WTC11 (cell line): ENCODE results near the gene CDRT15L2. TPM values are rescaled to one million over a fixed set of nuclear protein-coding genes. Genes with fewer than 3 reads are reported as not detected.

Experiments
- ATAC-seq: fragments of 200-7000 bp; cut with Tn5 transposase; 2 replicates; pipeline ENCODE4 v1.10.0; 2021; ENCODE audit warnings: mild to moderate bottlenecking, moderate library complexity
- CTCF ChIA-PET: fragments of 300-600 bp; sonication (Branson Sonifier 250); formaldehyde crosslinking; loops from one replicate; lab custom pipeline; 2021; ENCODE audit warnings: antibody characterized with exemption; lab: Charles Lee
- POLR2A ChIA-PET: fragments of 350-600 bp; sonication (Branson Sonifier 250); formaldehyde crosslinking; loops from one replicate; lab custom pipeline; 2021; ENCODE audit warnings: antibody characterized with exemption; lab: Charles Lee
- DNase-seq: peaks from one replicate; pipeline ENCODE4 v3.0.0; 2021; ENCODE audit warnings: low spot score
- H3K27ac Mint-ChIP-seq: 2 replicates; pipeline ENCODE4 v1.8.0; 2021; ENCODE audit warnings: mixed read lengths
- H3K27me3 Mint-ChIP-seq: 2 replicates; pipeline ENCODE4 v1.8.0; 2021; ENCODE audit warnings: low read depth, mild to moderate bottlenecking, moderate library complexity, mixed read lengths
- H3K36me3 Mint-ChIP-seq: 2 replicates; pipeline ENCODE4 v1.8.0; 2021; ENCODE audit warnings: mixed read lengths
- H3K4me1 Mint-ChIP-seq: 2 replicates; pipeline ENCODE4 v1.8.0; 2022; ENCODE audit warnings: mixed read lengths
- H3K4me3 Mint-ChIP-seq: 2 replicates; pipeline ENCODE4 v1.8.0; 2021; ENCODE audit warnings: mild to moderate bottlenecking, moderate library complexity, mixed read lengths
- H3K9me3 Mint-ChIP-seq: 2 replicates; pipeline ENCODE4 v1.8.0; 2021; ENCODE audit warnings: mixed read lengths
- ELF4 ChIP-seq: sonication (generic); formaldehyde crosslinking; IDR thresholded peaks from 2 replicates; pipeline ENCODE4 v1.8.1; 2022; ENCODE audit warnings: low read depth, mild to moderate bottlenecking, moderate library complexity, missing genetic modification reagents
- EMX1 ChIP-seq: fragments of 250-450 bp; sonication (Bioruptor Pico); IDR thresholded peaks from 2 replicates; pipeline ENCODE4 v1.8.0; 2021; ENCODE audit warnings: mild to moderate bottlenecking
- ETV6 ChIP-seq: sonication (generic); formaldehyde crosslinking; IDR thresholded peaks from 2 replicates; pipeline ENCODE4 v1.8.1; 2022; ENCODE audit warnings: mild to moderate bottlenecking, missing genetic modification reagents
- FOXJ3 ChIP-seq: sonication (generic); formaldehyde crosslinking; IDR thresholded peaks from 2 replicates; pipeline ENCODE4 v1.9.0; 2021; ENCODE audit warnings: missing genetic modification reagents, mild to moderate bottlenecking, borderline replicate concordance
- HMGA2 ChIP-seq: fragments of 250-450 bp; sonication (Bioruptor Pico); IDR thresholded peaks from 2 replicates; pipeline ENCODE4 v1.4.0; 2021; ENCODE audit warnings: mild to moderate bottlenecking, moderate library complexity
- IRF2 ChIP-seq: sonication (generic); formaldehyde crosslinking; IDR thresholded peaks from 2 replicates; pipeline ENCODE4 v1.8.0; 2022; ENCODE audit warnings: low read depth, missing genetic modification reagents, borderline replicate concordance
- NFATC4 ChIP-seq: fragments of 250-450 bp; sonication (Bioruptor Pico); IDR thresholded peaks from 2 replicates; pipeline ENCODE4 v1.9.0; 2021; ENCODE audit warnings: mild to moderate bottlenecking
- PRRX2 ChIP-seq: fragments of 250-450 bp; sonication (Bioruptor Pico); IDR thresholded peaks from 2 replicates; pipeline ENCODE4 v1.8.0; 2021; ENCODE audit warnings: mild to moderate bottlenecking
- RELA ChIP-seq: sonication (generic); formaldehyde crosslinking; IDR thresholded peaks from 2 replicates; pipeline ENCODE4 v1.8.1; 2022; ENCODE audit warnings: missing genetic modification reagents, mild to moderate bottlenecking, borderline replicate concordance
- TEAD4 ChIP-seq: sonication (generic); formaldehyde crosslinking; IDR thresholded peaks from 2 replicates; pipeline ENCODE4 v1.8.0; 2022; ENCODE audit warnings: mild to moderate bottlenecking, missing genetic modification reagents
- ZMAT4 ChIP-seq: fragments of 250-450 bp; sonication (Bioruptor Pico); IDR thresholded peaks from 2 replicates; pipeline ENCODE4 v1.9.0; 2021; ENCODE audit warnings: mild to moderate bottlenecking
- ZNF219 ChIP-seq: sonication (generic); formaldehyde crosslinking; IDR thresholded peaks from 2 replicates; pipeline ENCODE4 v1.8.0; 2023; ENCODE audit warnings: missing genetic modification reagents, mild to moderate bottlenecking, borderline replicate concordance
- ZNF263 ChIP-seq: sonication (generic); formaldehyde crosslinking; IDR thresholded peaks from 2 replicates; pipeline ENCODE4 v1.8.1; 2022; ENCODE audit warnings: low read depth, mild to moderate bottlenecking, moderate library complexity, missing genetic modification reagents
- ZNF281 ChIP-seq: sonication (generic); formaldehyde crosslinking; IDR thresholded peaks from 2 replicates; pipeline ENCODE4 v1.8.0; 2023; ENCODE audit warnings: mild to moderate bottlenecking, missing genetic modification reagents
- ZNF671 ChIP-seq: fragments of 250-450 bp; sonication (Bioruptor Pico); IDR thresholded peaks from 2 replicates; pipeline ENCODE4 v1.8.0; 2021; ENCODE audit warnings: mild to moderate bottlenecking
- ZSCAN18 ChIP-seq: fragments of 250-450 bp; sonication (Bioruptor Pico); IDR thresholded peaks from 2 replicates; pipeline ENCODE4 v2.1.2; 2022; ENCODE audit warnings: mild to moderate bottlenecking, moderate library complexity
- total RNA-seq: library from RNA; stranded (reverse); gene quantifications from 3 replicates; pipeline ENCODE4 v1.2.3, GENCODE V29; 2021
- TF ChIP-seq, protein P1 (sequence below): sonication (generic); formaldehyde crosslinking; IDR thresholded peaks from 2 replicates; pipeline ENCODE4 v1.8.1; 2022; ENCODE audit warnings: low read depth, mild to moderate bottlenecking, moderate library complexity, missing genetic modification reagents, borderline replicate concordance
- TF ChIP-seq, protein P2 (sequence below): sonication (generic); formaldehyde crosslinking; IDR thresholded peaks from 2 replicates; pipeline ENCODE4 v1.8.0; 2022; ENCODE audit warnings: mild to moderate bottlenecking, missing genetic modification reagents
- TF ChIP-seq, protein P3 (sequence below): sonication (generic); formaldehyde crosslinking; IDR thresholded peaks from 2 replicates; pipeline ENCODE4 v1.8.0; 2022; ENCODE audit warnings: mild to moderate bottlenecking, missing genetic modification reagents
- TF ChIP-seq, protein P4 (sequence below): sonication (generic); formaldehyde crosslinking; IDR thresholded peaks from 2 replicates; pipeline ENCODE4 v1.8.1; 2022; ENCODE audit warnings: low read depth, missing genetic modification reagents, borderline replicate concordance
- TF ChIP-seq, protein P5 (sequence below): sonication (generic); formaldehyde crosslinking; IDR thresholded peaks from 2 replicates; pipeline ENCODE4 v1.8.1; 2022; ENCODE audit warnings: missing genetic modification reagents, borderline replicate concordance
- TF ChIP-seq, protein P6 (sequence below): sonication (generic); formaldehyde crosslinking; IDR thresholded peaks from 2 replicates; pipeline ENCODE4 v1.8.1; 2023; ENCODE audit warnings: mild to moderate bottlenecking, moderate library complexity, missing genetic modification reagents

CDRT15L2 gene
- total RNA-seq, 1 experiment from 2014 or later = not detected

GRCh38 chr17:20612635-20613034 lies 33.1 kb downstream of the CDRT15L2 start (continued):
- TF ChIP-seq ZSCAN18 (no peak), RELA (CRISPR knock-in tag) (no peak), EMX1 (no peak), ZNF219 (CRISPR knock-in tag) (no peak)
- TF ChIP-seq, protein P1, sequence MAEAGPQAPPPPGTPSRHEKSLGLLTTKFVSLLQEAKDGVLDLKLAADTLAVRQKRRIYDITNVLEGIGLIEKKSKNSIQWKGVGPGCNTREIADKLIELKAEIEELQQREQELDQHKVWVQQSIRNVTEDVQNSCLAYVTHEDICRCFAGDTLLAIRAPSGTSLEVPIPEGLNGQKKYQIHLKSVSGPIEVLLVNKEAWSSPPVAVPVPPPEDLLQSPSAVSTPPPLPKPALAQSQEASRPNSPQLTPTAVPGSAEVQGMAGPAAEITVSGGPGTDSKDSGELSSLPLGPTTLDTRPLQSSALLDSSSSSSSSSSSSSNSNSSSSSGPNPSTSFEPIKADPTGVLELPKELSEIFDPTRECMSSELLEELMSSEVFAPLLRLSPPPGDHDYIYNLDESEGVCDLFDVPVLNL (CRISPR knock-in tag) = no peak

DNA sequence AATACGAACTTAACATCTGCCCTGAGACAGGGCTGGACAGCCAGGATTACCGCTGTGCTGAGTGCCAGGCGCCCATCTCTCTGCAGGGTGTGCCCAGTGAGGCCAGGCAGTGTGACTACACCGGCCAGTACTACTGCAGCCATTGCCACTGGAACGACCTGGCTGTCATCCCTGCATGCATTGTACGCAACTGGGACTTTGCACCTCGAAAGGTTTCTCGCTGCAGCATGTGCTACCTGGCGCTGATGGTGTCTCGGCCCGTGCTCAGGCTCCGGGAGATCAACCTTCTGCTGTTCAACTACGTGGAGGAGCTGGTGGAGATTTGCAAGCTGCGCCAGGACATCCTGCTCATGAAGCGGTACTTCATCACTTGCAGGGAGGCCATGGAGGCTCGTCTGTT lies 33.7 kb downstream of the CDRT15L2 start:
- CTCF ChIA-PET = no interaction called here
- Mint-ChIP-seq H3K27ac (no peak overlapping the region), H3K27me3 (no peaks in the 10 kb centered on the region), H3K36me3 (no peaks in the 10 kb centered on the region), H3K4me1 (peaks cover 4% of the 10 kb centered on the region; the same call in 1 of the 2 replicates), H3K9me3 (no peaks in the 10 kb centered on the region), H3K4me3 (no peak overlapping the region)
- ATAC-seq (no peak), DNase-seq (no peak)
- POLR2A ChIA-PET = no interaction called here
- TF ChIP-seq NFATC4 (no peak), HMGA2 (CRISPR knock-in tag) (no peak), ZNF671 (no peak), IRF2 (CRISPR knock-in tag) (no peak), ZMAT4 (no peak), ELF4 (no peak), ETV6 (CRISPR knock-in tag) (no peak), ZNF281 (CRISPR knock-in tag) (no peak), ZNF263 (CRISPR knock-in tag) (no peak), PRRX2 (CRISPR knock-in tag) (no peak), FOXJ3 (CRISPR knock-in tag) (no peak), TEAD4 (no peak)
- TF ChIP-seq, protein P2, sequence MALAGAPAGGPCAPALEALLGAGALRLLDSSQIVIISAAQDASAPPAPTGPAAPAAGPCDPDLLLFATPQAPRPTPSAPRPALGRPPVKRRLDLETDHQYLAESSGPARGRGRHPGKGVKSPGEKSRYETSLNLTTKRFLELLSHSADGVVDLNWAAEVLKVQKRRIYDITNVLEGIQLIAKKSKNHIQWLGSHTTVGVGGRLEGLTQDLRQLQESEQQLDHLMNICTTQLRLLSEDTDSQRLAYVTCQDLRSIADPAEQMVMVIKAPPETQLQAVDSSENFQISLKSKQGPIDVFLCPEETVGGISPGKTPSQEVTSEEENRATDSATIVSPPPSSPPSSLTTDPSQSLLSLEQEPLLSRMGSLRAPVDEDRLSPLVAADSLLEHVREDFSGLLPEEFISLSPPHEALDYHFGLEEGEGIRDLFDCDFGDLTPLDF (CRISPR knock-in tag) = no peak
- TF ChIP-seq, protein P3, sequence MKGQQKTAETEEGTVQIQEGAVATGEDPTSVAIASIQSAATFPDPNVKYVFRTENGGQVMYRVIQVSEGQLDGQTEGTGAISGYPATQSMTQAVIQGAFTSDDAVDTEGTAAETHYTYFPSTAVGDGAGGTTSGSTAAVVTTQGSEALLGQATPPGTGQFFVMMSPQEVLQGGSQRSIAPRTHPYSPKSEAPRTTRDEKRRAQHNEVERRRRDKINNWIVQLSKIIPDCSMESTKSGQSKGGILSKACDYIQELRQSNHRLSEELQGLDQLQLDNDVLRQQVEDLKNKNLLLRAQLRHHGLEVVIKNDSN (CRISPR knock-in tag) = no peak
- TF ChIP-seq, protein P4, sequence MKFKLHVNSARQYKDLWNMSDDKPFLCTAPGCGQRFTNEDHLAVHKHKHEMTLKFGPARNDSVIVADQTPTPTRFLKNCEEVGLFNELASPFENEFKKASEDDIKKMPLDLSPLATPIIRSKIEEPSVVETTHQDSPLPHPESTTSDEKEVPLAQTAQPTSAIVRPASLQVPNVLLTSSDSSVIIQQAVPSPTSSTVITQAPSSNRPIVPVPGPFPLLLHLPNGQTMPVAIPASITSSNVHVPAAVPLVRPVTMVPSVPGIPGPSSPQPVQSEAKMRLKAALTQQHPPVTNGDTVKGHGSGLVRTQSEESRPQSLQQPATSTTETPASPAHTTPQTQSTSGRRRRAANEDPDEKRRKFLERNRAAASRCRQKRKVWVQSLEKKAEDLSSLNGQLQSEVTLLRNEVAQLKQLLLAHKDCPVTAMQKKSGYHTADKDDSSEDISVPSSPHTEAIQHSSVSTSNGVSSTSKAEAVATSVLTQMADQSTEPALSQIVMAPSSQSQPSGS (CRISPR knock-in tag) = no peak
- TF ChIP-seq, protein P5, sequence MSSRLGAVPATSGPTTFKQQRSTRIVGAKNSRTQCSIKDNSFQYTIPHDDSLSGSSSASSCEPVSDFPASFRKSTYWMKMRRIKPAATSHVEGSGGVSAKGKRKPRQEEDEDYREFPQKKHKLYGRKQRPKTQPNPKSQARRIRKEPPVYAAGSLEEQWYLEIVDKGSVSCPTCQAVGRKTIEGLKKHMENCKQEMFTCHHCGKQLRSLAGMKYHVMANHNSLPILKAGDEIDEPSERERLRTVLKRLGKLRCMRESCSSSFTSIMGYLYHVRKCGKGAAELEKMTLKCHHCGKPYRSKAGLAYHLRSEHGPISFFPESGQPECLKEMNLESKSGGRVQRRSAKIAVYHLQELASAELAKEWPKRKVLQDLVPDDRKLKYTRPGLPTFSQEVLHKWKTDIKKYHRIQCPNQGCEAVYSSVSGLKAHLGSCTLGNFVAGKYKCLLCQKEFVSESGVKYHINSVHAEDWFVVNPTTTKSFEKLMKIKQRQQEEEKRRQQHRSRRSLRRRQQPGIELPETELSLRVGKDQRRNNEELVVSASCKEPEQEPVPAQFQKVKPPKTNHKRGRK (CRISPR knock-in tag) = no peak
- TF ChIP-seq, protein P6, sequence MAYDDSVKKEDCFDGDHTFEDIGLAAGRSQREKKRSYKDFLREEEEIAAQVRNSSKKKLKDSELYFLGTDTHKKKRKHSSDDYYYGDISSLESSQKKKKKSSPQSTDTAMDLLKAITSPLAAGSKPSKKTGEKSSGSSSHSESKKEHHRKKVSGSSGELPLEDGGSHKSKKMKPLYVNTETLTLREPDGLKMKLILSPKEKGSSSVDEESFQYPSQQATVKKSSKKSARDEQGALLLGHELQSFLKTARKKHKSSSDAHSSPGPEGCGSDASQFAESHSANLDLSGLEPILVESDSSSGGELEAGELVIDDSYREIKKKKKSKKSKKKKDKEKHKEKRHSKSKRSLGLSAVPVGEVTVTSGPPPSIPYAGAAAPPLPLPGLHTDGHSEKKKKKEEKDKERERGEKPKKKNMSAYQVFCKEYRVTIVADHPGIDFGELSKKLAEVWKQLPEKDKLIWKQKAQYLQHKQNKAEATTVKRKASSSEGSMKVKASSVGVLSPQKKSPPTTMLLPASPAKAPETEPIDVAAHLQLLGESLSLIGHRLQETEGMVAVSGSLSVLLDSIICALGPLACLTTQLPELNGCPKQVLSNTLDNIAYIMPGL (CRISPR knock-in tag) = no peak
